Heart left ventricle (tissue), 13 donors: ENCODE data around the gene RNASE8.

ENCODE experiments used
- CTCF ChIP-seq, 12 donors: fragments of 200-600 bp; sonication (generic) in 4 of 12; IDR thresholded peaks; one replicate each; pipeline versions ENCODE4 v1.5.0 to v1.8.0; 2018 to 2022; ENCODE audit warnings: antibody characterized with exemption in 12 of 12, mild to moderate bottlenecking in 5 of 12
- POLR2A ChIP-seq, 2 donors: fragments of 450-650 bp; IDR thresholded peaks; one replicate each; pipeline ENCODE4 v1.6.1; 2017; ENCODE audit warnings: antibody characterized with exemption in 2 of 2, mild to moderate bottlenecking in 2 of 2, moderate library complexity in 2 of 2
- donor health status: ischemic (EF 13 %, LVEDD 7.1; RV severe dilation, severe dysfunction).
- donor health status: DM: no; HTN: yes; CAD: no.
- donor health status: DM: no; HTN: no; CAD: no.
- donor health status: ischemic (EF 25% LVEDD 6.9; RV normal size, moderate dysfunction).
- donor health status: ischemic (EF 25% LVEDD 5.7; RV mildly dilated, moderate dysfunction).
- donor health status: ischemic (EF 35%, LVEDD 5.7; RV mildly dilated, moderate dysfunction).
- donor health status: nonischemic (EF 11% LVEDD 7.7; RV severe dilation, severe dysfunction).
- donor health status: DM: yes; HTN: yes; CAD: no.
- donor health status: PGD.
- donor health status: ischemic (EF 29% LVEDD 5.4; RV normal size, mild dysfunction).
- donor health status: nonischemic (EF 23%, LVEDD 6.1; RV moderate dilation, normal function).

- TF ChIP-seq CTCF (IDR thresholded peaks at IDR 0.05) (peak in 2 of 12 donors; percentile 8 to 9), POLR2A (IDR thresholded peaks at IDR 0.05) (no peak)
Observed at GRCh38 chr14:21066882-21067502, 9.4 kb downstream of the RNASE8 start.
